B cell (primary cell): Measurements from ENCODE around the gene ABLIM1. TPM values are rescaled to one million over a fixed set of nuclear protein-coding genes. Genes with fewer than 3 reads are reported as not detected.

ENCODE experiments used
- ATAC-seq: fragments of 200-7000 bp; cut with Tn5 transposase; one replicate; pipeline ENCODE4 v1.10.0; 2021; ENCODE audit warnings: low read depth, mild to moderate bottlenecking, moderate number of reproducible peaks, moderate library complexity
- CTCF ChIA-PET: fragments of 350-600 bp; sonication (Branson Sonifier 250); formaldehyde crosslinking; loops from one replicate; lab custom pipeline; 2021; ENCODE audit warnings: antibody characterized with exemption, inconsistent platforms; lab: Charles Lee
- POLR2A ChIA-PET: fragments of 350-600 bp; sonication (Branson Sonifier 250); formaldehyde crosslinking; loops from one replicate; lab custom pipeline; 2021; ENCODE audit warnings: antibody characterized with exemption; lab: Charles Lee
- DNase-seq: peaks from one replicate; pipeline ENCODE4 v3.0.0; 2013
- H2AFZ ChIP-seq: 2 replicates; pipeline ENCODE4 v1.6.1; 2012; ENCODE audit warnings: mild to moderate bottlenecking, low read depth, low read length; ENCODE audit not compliant: insufficient read depth, poor library complexity, severe bottlenecking
- H3K27ac ChIP-seq, 2 donors: 1 replicate in 1 of 2; 2 replicates in 1 of 2; pipeline ENCODE4 v1.5.1; 2012 to 2013; ENCODE audit warnings: low read length in 2 of 2, mild to moderate bottlenecking in 2 of 2, moderate library complexity in 1 of 2
- H3K27me3 ChIP-seq, 4 experiments: fragments of 200-600 bp in 1 of 4; sonication (generic) in 1 of 4; replicated peaks in 1 of 4; 1 replicate in 2 of 4; 2 replicates in 2 of 4; pipeline versions ENCODE4 v1.6.1 to v1.7.0; 2013 to 2016; ENCODE audit warnings: low read length in 3 of 4, mild to moderate bottlenecking in 2 of 4, mixed read lengths in 1 of 4, moderate library complexity in 1 of 4; ENCODE audit not compliant: insufficient read depth in 4 of 4, control insufficient read depth in 3 of 4; ENCODE audit errors: control extremely low read depth in 1 of 4
- H3K36me3 ChIP-seq, 2 experiments: replicated peaks in 1 of 2; 1 replicate in 1 of 2; 2 replicates in 1 of 2; pipeline versions ENCODE4 v1.6.1 to v1.7.1; 2013; ENCODE audit warnings: low read length in 1 of 2; ENCODE audit not compliant: insufficient read depth in 2 of 2, control insufficient read depth in 1 of 2; ENCODE audit errors: control extremely low read depth in 1 of 2, extremely low read depth in 1 of 2
- H3K4me1 ChIP-seq, 2 donors: fragments of 200-600 bp in 1 of 2; sonication (generic) in 1 of 2; 1 replicate in 1 of 2; 2 replicates in 1 of 2; pipeline versions ENCODE4 v1.5.1 to v1.6.1; 2013 to 2017; ENCODE audit warnings: low read length in 2 of 2; ENCODE audit not compliant: control insufficient read depth in 2 of 2, insufficient read depth in 2 of 2
- H3K4me2 ChIP-seq: replicated peaks from 2 replicates; pipeline ENCODE3; 2012; ENCODE audit warnings: mild to moderate bottlenecking, low read depth, low read length; ENCODE audit not compliant: poor library complexity, severe bottlenecking
- H3K4me3 ChIP-seq, 5 experiments: fragments of 200-600 bp in 1 of 5; sonication (generic) in 1 of 5; 1 replicate in 3 of 5; 2 replicates in 2 of 5; pipeline versions ENCODE4 v1.5.1 to v1.7.0; 2011 to 2016; ENCODE audit warnings: low read length in 4 of 5, mild to moderate bottlenecking in 4 of 5, low read depth in 2 of 5, control low read depth in 1 of 5, moderate library complexity in 1 of 5; ENCODE audit not compliant: insufficient read depth in 1 of 5; ENCODE audit errors: control extremely low read depth in 1 of 5, extremely low read depth in 1 of 5
- H3K79me2 ChIP-seq: fragments of 200-600 bp; sonication (generic); one replicate; pipeline ENCODE4 v1.6.0; 2016; ENCODE audit warnings: low read length; ENCODE audit not compliant: control insufficient read depth, insufficient read depth
- H3K9ac ChIP-seq: fragments of 200-600 bp; sonication (generic); 2 replicates; pipeline ENCODE4 v1.6.1; 2017; ENCODE audit warnings: mild to moderate bottlenecking, low read length, moderate library complexity
- H3K9me3 ChIP-seq, 3 donors: one replicate each; pipeline versions ENCODE4 v1.6.1 to v1.7.1; 2013; ENCODE audit warnings: low read length in 2 of 3; ENCODE audit not compliant: control insufficient read depth in 2 of 3, insufficient read depth in 1 of 3; ENCODE audit errors: control extremely low read depth in 1 of 3
- H4K20me1 ChIP-seq: 2 replicates; pipeline ENCODE4 v1.6.0; 2012; ENCODE audit warnings: mild to moderate bottlenecking, low read length; ENCODE audit not compliant: insufficient read depth, control insufficient read depth, poor library complexity, severe bottlenecking
- H3K27ac Mint-ChIP-seq: one replicate; pipeline ENCODE4 v1.8.0; 2021; ENCODE audit warnings: mixed read lengths
- H3K27me3 Mint-ChIP-seq: one replicate; pipeline ENCODE4 v1.8.0; 2021; ENCODE audit warnings: mixed read lengths
- H3K4me1 Mint-ChIP-seq: one replicate; pipeline ENCODE4 v1.8.0; 2021; ENCODE audit warnings: mixed read lengths
- H3K4me3 Mint-ChIP-seq: one replicate; pipeline ENCODE4 v1.8.0; 2021; ENCODE audit warnings: mixed read lengths
- H3K9me3 Mint-ChIP-seq: one replicate; pipeline ENCODE4 v1.8.0; 2022; ENCODE audit warnings: mixed read lengths; ENCODE audit not compliant: insufficient read depth
- CTCF ChIP-seq: fragments of 200-600 bp; IDR thresholded peaks from one replicate; pipeline ENCODE4 v1.8.0; 2022; ENCODE audit warnings: antibody characterized with exemption, mild to moderate bottlenecking
- EZH2 ChIP-seq: IDR thresholded peaks from 2 replicates; pipeline ENCODE4 v1.6.1; 2012; ENCODE audit warnings: borderline replicate concordance, low read depth, mild to moderate bottlenecking, moderate library complexity, low read length; ENCODE audit not compliant: insufficient read depth, poor library complexity, severe bottlenecking
- WGBS: methylation state at CpG from one replicate; pipeline ENCODE4 v1.1.5; 2013; ENCODE audit warnings: missing lambda C conversion rate; ENCODE audit not compliant: insufficient coverage; 5-methylcytosine and 5-hydroxymethylcytosine counted together
- intact Hi-C: fragments of 100-400 bp; cut with micrococcal nuclease; formaldehyde crosslinking; loops from one replicate; pipeline ENCODE4 v1.10.0; 2022
- polyA plus RNA-seq: library from polyadenylated mRNA; depleted of rRNA; stranded (reverse); fragments of >200 nt; gene quantifications from 2 replicates; pipeline ENCODE4 v1.2.3, GENCODE V29; 2012
- total RNA-seq, 2 donors: library from RNA; stranded (reverse); fragments of 120-200 nt in 1 of 2; gene quantifications; 1 replicate in 1 of 2; 2 replicates in 1 of 2; pipeline versions ENCODE4 v1.2.3 to v1.2.4, GENCODE V29; 2013 to 2022

Gene ABLIM1
- total and polyA plus RNA-seq, 2 donors (not counting 1 experiment from before 2014, with no cell fraction given), result 55.6 to 148 TPM

- Mint-ChIP-seq H3K4me3 (no peak overlapping the region), H3K27me3 (peaks cover 75% of the 10 kb centered on the region), H3K9me3 (no peaks in the 10 kb centered on the region), H3K4me1 (peaks cover 10% of the 10 kb centered on the region), H3K27ac (no peak overlapping the region)
- peaks cover 10 to 11% of the 10 kb centered on the region in 2 donors for H3K4me1 ChIP-seq
- TF ChIP-seq CTCF, result no peak
- TF ChIP-seq EZH2, result no peak
- H3K4me3 ChIP-seq, result no peak overlapping the region
- intact Hi-C loops, result no loop called here
- no peaks in the 10 kb centered on the region for H3K36me3 ChIP-seq
- H3K9me3 ChIP-seq, result peaks cover 0 to 8% (median 0%) of the 10 kb centered on the region in 3 donors
- H3K27ac ChIP-seq, result no peak overlapping the region
- H2AFZ ChIP-seq, result no peak overlapping the region
- POLR2A ChIA-PET, result no interaction called here
- no peak overlapping the region for H3K9ac ChIP-seq
- 81% methylated on average over 8 of the region's 10 CpGs for WGBS
- CTCF ChIA-PET, result no interaction called here
- H4K20me1 ChIP-seq, result no peaks in the 10 kb centered on the region
- no peaks in the 10 kb centered on the region for H3K79me2 ChIP-seq
- H3K4me2 ChIP-seq, result no peak overlapping the region
- ATAC-seq (no peak), DNase-seq (no peak)
- peaks cover 0 to 36% (median 19%) of the 10 kb centered on the region in 4 experiments for H3K27me3 ChIP-seq
Observed at GRCh38 chr10:114398587-114399331, 259.3 kb downstream of the ABLIM1 start.

DNA sequence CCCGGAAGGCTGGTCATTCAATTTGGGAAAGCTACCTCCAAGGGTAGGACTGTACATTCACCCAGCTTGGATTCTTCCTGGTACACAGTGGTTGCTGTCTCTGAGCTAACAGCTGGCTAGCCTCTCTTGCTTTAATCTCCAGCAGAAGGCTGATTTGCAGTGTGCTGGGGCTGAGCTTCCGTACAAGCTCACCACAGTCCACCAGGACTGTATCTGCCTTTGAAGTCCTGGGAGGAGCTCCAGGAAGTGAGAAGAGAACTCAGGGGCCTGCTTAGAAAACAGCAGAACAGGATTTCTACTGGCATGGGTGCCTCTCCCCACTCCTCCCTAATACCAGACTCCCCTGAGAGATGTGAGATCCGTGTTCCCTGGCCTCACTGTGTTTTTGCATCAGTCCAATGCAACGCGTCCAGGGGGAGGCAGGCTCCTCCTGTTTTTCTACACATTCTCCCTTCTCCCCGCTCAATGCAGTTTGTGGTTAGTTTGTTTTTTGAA is 260.4 kb downstream of the ABLIM1 start:
- Mint-ChIP-seq H3K27ac (no peak overlapping the region), H3K4me3 (no peak overlapping the region), H3K9me3 (no peaks in the 10 kb centered on the region), H3K27me3 (peaks cover 74% of the 10 kb centered on the region), H3K4me1 (peaks cover 2% of the 10 kb centered on the region)
- peaks cover 0 to under 1% of the 10 kb centered on the region in 2 donors for H3K4me1 ChIP-seq
- H3K4me3 ChIP-seq, result no peak overlapping the region
- no peaks in the 10 kb centered on the region for H3K36me3 ChIP-seq
- intact Hi-C loops, result no loop called here
- peaks cover 0 to 25% (median 14%) of the 10 kb centered on the region in 4 experiments for H3K27me3 ChIP-seq
- no peak overlapping the region for H3K27ac ChIP-seq
- no peak for ATAC-seq
- ChIA-PET POLR2A (no interaction called here), CTCF (no interaction called here)
- H3K4me2 ChIP-seq, result no peak overlapping the region
- no peak for DNase-seq
- WGBS, result 74% methylated on average over 3 of the region's 6 CpGs
- peaks cover 0 to 2% (median 0%) of the 10 kb centered on the region in 3 donors for H3K9me3 ChIP-seq
- no peaks in the 10 kb centered on the region for H3K79me2 ChIP-seq
- H2AFZ ChIP-seq, result no peak overlapping the region
- H4K20me1 ChIP-seq, result no peaks in the 10 kb centered on the region
- TF ChIP-seq EZH2 (no peak), CTCF (no peak)
- no peak overlapping the region for H3K9ac ChIP-seq
